Raji (cell line): ENCODE measurements around the gene PGBD5.

Experiments
- POLR2A ChIP-seq: IDR thresholded peaks from 2 replicates; pipeline ENCODE4 v1.6.1; 2011; ENCODE audit warnings: low read depth, low read length, control low read depth; ENCODE audit not compliant: insufficient read depth

PGBD5 gene

DNA sequence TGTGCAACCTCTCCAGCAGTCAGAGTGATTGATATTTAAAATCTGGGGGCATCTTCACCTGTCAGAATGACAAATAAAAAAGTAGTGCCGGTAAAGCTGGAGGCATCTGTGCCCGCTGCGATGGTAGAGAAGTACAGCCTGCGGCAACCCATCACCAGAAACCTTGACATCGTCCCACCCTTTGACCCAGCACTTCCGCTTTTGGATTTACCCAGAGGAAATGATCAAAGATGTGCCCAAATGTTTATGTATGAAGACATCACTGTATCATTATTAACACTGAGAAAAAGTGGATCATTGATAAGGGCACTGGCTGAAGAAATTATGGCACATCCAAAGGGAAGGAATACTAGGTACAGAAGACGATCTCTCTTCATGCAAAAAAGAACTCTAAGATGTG is 96.0 kb downstream of the PGBD5 start:
- TF ChIP-seq POLR2A, result no peak

DNA sequence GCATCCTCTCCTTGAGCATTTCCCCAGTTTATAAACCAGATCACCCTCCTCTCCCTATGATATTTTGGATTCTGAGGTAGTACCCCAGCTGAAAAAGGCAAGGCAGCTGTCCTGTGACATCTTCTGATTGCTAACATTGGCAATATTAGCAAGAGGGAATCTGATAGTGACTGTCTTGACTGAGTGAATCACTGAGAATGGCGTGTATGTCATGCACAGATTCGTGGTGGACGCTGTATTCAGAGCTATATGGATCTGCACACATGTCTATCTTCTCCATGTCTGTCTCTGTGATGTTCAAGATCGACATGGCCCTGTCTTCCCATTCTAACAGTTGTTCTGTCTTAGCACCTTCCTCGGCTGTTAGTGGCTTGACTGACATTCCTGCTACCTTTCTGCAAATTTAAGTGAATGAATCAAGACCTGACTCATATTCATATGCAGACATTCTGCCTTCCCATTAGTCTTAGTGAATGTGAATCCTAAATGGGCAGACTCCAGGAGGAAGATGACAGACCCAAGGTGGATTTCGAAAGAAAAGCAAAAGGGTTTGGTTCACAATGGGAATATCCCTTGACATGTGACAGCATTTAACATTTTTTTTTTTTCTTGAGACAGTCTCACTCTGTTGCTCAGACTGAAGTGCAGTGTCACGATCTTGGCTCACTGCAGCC is 97.7 kb downstream of the PGBD5 start:
- no peak for TF ChIP-seq POLR2A

DNA sequence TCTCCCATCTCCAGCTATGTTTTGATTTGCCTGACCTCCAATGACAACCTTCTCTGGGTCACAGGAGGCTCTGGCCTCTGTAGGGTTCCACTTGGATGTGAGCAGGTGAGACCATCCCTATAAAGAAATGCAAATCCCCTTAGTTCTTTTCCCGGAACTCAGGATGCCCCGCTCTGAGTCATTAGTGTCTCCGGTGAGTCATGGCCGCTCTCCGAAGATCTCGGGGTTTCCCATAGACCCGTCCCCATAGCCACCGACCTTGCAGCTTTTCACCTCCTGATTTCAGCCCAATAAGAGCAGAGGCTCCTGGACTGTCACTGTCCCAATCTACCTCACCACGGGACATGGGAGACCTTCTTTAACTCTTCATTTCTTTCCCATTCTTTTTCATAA is 98.2 kb downstream of the PGBD5 start:
- TF ChIP-seq POLR2A, result no peak

DNA sequence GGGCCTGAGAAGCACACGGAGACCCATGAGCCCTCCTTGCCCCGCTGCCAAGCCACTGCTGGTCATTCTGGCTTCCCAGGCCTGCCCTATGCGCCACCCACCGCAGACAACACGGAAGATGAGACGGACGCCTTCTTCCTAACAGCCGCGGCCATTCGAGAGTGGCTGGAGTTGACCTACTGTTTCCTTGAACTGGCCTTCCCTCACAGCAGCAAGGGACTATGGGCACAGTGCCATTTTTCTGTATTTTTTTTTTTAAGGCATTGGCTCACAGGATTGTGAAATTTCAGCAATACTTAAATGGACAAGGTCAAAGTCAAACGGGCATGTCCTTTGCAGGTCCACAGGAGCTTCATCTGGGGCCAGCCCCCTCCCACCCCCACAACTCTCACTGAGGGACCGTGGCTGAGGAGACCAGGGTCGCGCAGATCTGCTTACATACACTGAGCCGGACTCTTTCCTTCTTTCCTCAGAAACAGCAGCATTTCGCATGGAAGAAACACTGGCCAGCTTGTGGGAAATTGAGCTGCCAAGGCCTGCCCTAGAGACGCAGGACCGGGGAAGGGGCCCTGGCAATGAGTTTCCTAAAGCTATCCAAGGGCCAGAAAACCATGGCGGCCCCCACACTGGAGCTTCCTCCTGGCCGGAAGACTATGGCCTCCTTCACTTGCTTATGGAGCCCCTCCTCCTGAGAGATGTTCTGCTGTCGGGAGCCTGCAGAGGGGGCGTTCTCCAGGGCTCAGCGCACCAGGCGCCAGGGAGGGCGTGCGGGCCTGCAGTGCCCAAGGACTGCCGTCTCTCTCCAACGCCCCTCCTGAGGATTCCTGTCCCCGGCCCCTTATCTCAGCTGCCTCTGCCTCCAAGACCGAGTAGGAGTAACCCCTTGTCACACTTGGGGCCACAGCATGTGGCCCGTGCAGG is 98.9 kb downstream of the PGBD5 start:
- no peak for TF ChIP-seq POLR2A

DNA sequence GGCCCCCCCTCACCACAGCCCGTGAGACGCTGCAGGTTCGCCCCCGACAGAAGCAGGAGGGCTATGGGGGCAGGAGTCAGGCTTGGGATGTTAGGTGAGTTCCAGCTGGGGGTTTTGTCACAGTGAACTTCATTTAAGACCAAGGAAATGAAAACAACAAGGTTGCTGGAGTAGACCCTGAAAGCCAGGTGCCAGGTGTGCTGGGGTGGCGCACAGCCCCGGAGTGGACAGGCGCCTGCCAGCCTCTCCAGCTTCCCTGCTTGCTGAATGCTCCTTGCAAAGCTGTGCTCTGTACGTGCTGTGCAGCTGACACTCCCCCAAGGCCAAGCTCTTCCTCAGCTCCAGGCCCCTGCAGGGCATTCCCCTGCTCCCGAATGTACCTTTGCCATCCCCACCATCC is 102.4 kb downstream of the PGBD5 start:
- no peak for TF ChIP-seq POLR2A

DNA sequence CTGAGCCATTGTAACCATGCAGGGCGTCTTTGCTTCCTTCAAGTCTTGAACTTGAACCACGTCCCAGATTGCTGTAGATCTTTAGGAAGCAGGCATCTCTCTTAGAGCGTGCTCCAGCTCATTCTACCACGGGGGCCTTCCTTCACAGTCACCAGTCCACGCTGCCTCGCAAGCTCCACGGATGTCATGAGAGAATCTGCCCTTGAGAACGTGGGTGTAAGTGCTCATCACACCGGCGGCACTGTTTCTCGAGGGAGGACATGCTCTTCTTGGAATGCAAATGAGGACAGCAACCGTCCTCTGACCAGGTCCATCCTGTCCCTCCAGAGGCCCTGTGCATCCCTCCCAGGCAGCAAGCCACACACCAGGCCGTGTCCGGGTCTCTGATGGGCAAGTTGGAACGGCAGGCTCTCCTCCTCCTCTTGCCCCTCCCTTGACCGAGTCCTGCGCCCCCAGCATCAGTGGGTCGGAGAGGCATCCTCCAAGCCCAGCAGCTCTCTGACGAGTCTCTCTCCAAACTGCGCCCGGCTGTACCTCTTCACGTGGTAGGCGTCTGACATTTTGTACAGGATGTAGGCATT is 103.1 kb downstream of the PGBD5 start:
- TF ChIP-seq POLR2A, result no peak

DNA sequence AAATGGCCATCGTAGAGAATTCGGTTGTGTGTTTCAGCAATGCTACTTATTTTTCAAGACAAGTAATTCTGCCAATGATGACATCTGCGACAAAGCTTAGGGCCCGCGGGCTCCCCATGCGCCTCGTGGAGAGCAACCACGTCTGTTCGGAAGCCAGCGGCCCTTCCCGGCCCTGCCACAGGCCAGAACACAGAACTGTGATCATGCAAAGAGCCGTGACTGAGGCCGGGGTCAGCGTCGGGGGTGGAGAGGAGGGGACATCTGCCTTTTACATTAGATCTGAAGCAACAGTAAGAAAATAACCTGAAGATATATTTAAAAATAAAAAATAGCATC is 103.7 kb downstream of the PGBD5 start:
- no peak for TF ChIP-seq POLR2A

DNA sequence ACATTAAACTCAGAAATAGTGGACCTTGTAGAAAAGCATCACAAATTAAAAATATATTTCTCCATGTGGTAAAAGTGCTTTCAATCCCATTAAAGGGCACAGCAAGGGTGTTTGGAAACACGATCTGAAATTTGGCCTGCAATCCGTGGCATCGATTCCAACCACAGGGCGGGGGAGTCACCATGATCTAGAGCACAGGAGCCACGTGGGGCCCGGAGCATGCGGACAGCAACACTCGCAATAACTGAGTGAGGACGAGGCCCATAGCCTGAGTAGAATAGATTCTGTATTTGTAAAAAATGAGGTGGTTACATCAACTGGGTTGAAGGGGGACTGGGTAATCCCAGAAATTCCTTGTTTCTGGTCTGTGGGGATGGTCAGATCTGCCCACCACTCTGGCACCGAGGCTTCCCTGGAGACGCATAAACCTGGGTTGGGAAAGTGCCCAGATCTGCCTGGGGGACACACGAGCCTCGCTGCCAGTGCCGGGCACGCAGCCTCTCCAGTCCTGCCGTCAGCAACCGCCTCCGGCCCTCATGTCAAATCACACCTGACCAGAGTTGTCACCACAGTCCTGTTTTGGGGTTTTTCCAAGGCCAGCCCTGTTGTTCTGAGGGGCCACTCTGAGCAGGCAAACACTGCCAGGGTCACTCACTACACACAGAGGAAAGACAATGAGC is 104.3 kb downstream of the PGBD5 start:
- no peak for TF ChIP-seq POLR2A

DNA sequence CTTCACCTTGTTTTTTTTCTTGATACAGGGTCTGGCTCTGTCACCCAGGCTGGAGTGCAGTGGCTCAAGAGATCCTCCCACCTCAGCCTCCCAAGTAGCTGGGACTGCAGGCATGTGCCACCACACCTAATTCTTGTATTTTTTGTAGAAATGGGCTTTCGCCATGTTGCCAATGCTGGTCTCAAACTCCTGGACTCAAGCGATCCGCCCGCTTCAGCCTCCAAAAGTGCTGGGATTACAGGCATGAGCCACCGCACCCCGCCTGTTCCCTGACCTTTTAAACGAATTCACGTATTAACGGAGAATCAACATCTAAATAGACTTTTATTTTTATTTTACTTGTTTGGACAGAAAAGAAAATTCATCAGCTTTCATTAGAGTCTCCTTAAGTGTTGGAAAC is 104.8 kb downstream of the PGBD5 start:
- TF ChIP-seq POLR2A, result no peak

DNA sequence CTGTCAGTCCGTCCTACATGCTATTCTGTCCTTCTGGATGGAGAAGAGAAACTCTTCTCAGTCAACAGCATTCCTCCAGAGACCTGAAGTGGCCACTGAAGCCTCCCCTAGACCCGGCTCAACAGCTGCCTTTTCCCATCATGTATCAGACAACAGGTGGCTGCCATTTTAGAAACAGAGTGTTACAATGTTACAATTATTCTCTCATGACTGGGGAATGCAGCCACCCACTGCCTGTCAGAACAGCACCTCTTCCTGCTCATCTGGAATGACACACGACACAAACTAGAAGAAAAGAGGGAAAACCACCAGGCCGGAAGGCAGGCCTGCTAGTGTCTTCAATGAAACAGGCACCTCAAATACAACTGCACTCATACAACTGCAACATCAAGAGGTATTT is 105.3 kb downstream of the PGBD5 start:
- TF ChIP-seq POLR2A, result no peak

DNA sequence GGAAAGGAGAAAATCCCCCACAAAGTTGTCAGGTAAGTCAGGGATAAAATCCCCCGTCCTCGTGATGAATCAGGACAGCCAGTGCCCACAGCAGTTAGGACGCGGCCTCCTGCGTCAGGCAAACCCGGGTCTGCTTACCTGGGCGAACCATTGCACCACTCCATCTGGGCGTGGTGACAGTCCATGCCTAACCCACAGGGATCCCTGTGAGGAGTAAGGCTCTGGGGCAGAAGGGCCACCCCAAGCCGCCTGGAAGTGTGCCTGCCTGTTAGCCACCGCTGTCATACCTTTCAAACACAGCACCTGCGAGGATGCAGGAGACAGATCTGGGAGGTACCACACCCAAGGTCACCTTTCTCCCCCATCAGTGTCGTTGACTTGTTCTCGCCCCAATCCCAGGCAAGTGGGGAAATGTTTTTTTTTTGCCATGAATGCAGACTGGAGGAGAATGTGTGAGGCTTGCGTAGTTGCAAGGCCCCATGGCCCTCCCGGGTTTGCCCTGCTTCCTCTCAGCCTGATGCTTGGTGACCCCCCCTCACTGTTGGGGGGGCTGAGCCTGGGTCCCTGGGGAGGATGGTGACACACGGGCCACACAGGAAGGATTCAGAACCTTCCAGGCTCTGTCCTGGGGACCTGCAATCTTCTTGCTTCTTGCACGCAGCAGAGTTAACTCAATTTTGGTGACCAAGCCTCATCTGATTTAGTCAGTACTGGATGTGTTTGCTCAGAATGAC is 107.0 kb downstream of the PGBD5 start:
- no peak for TF ChIP-seq POLR2A

DNA sequence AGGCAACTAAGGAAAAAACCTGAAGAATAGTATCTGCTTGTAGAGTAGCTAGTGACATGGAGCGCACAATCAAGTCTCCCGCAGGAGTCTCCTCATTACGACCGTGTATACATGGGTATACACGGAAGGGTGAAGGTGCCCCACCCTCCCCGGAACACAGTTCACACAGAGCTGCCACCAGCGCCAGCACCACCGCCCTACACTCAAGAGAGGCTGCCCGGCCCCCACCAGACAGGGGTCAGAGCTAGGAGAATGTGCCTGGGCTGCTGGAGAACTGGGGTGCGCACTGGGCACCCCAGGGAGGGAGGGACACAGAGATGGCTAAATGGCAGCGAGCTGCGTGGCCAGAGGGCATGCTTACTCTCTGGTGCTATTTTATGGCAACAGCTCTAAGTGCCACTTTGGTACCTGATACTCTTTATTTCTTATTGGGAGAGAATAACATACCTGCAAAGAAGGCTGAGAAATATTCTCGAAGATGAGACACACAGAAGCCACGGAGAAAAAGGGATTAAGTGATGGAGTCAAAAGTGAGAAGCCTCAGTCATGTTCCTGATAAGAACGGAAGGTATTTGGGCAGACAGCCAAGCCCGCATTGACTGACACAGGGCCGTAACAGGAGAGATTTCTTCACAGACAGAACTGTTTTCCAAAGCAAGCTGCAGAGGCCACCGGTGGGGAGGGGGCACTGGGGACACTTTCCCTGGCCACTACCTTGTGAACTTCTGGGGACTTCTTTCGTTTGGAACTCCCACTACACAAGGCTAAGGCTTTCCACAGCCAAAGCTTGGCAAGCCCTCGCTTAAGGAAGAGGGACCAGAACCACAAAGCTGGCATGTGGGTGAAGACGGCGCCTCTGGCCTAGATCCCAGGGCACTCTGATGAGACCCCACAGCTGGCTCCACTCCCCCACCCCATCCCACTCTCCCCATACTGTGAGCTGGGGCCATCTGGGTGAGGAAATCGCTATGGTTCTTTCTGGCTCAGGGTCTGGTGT is 108.0 kb downstream of the PGBD5 start:
- TF ChIP-seq POLR2A, result no peak

DNA sequence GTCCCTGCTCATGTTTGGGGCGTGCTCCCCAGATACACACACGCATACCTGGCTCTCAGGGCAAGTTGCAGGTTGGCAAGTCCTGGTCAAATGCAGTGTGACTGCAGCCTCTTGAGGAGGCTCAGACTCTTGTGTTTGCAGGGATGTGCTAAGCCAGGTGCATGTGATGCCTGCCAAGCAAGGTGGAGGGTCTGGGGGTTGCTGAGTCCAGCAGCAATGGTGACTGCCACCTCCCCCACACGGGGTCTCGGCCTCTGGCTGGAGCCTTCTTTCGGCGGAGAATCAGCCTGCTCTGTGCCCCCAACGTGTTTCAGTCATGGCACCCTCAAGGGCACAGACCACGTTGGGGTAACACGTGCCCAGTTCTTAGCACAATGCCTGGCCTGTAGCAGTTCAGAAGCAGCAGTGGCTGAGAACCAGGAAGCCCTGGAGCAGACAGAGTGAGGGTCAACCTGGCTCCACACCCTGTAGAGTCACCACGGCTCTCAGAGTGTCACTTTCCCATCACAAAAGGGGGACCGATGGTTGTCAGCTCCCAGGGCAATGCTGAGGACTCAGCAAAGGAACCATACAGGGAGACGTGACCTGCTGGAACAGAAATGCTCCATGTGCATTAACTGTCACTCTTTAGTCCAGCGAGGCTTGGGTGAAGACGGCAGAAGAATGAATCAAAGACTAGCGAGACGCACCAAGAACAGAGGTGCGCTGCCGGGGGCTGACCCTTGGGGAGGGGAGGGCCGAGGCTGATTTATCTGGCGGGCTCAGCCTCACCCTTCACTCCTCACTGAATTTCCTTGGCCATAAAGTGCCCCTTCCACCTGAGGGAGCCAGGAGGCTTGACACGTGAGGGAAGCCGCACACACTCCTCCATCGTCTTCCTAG is 109.0 kb downstream of the PGBD5 start:
- no peak for TF ChIP-seq POLR2A
